Measurements from ENCODE around the gene IRF7.

DNA sequence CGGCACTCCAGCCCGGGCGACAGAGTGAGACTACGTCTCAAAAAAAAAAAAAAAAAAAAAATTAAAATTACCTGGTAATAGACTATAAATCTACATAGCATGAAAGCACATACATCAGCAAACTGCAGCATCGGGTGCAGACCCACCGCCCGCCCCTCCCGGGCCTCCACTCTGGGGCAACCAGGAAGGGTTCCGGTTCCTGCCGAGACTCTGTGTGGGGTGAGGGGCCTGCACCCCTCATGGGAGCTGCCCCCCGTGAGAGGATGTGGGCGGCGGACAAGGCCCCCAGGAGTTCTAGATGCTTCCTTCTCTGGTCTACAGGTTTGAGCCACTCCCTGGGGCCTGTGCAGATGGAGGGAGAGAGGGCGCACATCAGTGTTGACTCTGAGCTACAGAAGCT is 30.5 kb upstream of the IRF7 start:
- TF ChIP-seq CHD1 (IDR thresholded peaks at IDR 0.05; ENCODE audit: low read depth, low read length) (no peak), RCOR1 (IDR thresholded peaks at IDR 0.05; ENCODE audit: insufficient replicate concordance, low read length) (no peak), USF2 (IDR thresholded peaks at IDR 0.05; ENCODE audit: low read depth, low read length) (no peak), POLR2A (IDR thresholded peaks at IDR 0.05; ENCODE audit: low read depth, low read length) (no peak), SMC3 (IDR thresholded peaks at IDR 0.05; ENCODE audit: low read depth, low read length) (no peak), RFX5 (IDR thresholded peaks at IDR 0.05; ENCODE audit: low read depth, low read length) (no peak), MAFK (IDR thresholded peaks at IDR 0.05; ENCODE audit: low read depth, low read length) (no peak), FOS (IDR thresholded peaks at IDR 0.05; ENCODE audit: low read depth, low read length) (no peak), RAD21 (IDR thresholded peaks at IDR 0.05; ENCODE audit: low read length) (no peak), ELK1 (IDR thresholded peaks at IDR 0.05; ENCODE audit: borderline replicate concordance, low read depth, low read length) (no peak)
- TF ChIP-seq, protein P1, sequence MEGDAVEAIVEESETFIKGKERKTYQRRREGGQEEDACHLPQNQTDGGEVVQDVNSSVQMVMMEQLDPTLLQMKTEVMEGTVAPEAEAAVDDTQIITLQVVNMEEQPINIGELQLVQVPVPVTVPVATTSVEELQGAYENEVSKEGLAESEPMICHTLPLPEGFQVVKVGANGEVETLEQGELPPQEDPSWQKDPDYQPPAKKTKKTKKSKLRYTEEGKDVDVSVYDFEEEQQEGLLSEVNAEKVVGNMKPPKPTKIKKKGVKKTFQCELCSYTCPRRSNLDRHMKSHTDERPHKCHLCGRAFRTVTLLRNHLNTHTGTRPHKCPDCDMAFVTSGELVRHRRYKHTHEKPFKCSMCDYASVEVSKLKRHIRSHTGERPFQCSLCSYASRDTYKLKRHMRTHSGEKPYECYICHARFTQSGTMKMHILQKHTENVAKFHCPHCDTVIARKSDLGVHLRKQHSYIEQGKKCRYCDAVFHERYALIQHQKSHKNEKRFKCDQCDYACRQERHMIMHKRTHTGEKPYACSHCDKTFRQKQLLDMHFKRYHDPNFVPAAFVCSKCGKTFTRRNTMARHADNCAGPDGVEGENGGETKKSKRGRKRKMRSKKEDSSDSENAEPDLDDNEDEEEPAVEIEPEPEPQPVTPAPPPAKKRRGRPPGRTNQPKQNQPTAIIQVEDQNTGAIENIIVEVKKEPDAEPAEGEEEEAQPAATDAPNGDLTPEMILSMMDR (conservative IDR thresholded peaks at IDR 0.05; ENCODE audit: low read depth, low read length) = no peak
